ENCODE measurements around the gene TSKS. TPM values are rescaled to one million over a fixed set of nuclear protein-coding genes. Genes with fewer than 3 reads are reported as not detected.

Gene TSKS, protein sequence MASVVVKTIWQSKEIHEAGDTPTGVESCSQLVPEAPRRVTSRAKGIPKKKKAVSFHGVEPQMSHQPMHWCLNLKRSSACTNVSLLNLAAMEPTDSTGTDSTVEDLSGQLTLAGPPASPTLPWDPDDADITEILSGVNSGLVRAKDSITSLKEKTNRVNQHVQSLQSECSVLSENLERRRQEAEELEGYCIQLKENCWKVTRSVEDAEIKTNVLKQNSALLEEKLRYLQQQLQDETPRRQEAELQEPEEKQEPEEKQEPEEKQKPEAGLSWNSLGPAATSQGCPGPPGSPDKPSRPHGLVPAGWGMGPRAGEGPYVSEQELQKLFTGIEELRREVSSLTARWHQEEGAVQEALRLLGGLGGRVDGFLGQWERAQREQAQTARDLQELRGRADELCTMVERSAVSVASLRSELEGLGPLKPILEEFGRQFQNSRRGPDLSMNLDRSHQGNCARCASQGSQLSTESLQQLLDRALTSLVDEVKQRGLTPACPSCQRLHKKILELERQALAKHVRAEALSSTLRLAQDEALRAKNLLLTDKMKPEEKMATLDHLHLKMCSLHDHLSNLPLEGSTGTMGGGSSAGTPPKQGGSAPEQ
- 0.47 and 3.6 TPM in 2 replicates for total RNA-seq

DNA sequence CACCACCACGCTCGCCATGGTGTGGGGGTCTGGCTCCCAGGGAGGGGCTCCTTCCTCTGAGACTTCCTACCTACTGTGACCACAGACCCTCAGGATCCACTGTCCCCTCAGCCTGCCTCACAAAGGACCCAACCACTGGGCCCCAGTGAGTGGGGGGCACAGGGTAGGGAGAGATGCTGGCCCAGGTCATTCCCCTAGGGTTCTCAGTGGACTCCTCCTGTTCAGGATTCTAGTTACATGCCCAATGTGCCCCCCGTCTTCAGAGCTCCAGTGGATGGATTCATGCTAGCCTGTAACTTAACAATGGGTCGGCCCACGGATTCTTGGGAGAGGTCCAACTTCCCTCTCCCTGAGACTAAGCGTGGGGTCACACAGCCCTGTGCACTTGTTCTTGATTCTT is at the start of gene TSKS:
TSS of gene TSKS (minus strand) at position 77 of the 400 bp plus-strand sequence. CDS start at position 18, 59 bp downstream.

DNA sequence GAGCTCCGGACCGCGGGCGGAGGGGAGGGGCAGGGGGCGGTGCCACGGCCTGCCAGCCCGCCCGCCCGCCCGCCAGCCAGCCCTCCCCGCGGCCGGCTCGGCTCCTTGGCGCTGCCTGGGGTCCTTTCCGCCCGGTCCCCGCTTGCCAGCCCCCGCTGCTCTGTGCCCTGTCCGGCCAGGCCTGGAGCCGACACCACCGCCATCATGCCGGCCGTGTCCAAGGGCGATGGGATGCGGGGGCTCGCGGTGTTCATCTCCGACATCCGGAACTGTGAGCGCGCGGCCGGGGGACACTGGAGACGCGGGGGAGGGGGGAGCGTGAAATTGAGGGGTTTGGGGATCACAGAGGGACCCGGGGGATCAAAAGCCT is 3.8 kb upstream of the TSKS start, which contains the start of gene AP2A1:
TSS of gene AP2A1 (plus strand) at position 72 of the 370 bp plus-strand sequence. CDS start at position 205, 133 bp downstream.

DNA sequence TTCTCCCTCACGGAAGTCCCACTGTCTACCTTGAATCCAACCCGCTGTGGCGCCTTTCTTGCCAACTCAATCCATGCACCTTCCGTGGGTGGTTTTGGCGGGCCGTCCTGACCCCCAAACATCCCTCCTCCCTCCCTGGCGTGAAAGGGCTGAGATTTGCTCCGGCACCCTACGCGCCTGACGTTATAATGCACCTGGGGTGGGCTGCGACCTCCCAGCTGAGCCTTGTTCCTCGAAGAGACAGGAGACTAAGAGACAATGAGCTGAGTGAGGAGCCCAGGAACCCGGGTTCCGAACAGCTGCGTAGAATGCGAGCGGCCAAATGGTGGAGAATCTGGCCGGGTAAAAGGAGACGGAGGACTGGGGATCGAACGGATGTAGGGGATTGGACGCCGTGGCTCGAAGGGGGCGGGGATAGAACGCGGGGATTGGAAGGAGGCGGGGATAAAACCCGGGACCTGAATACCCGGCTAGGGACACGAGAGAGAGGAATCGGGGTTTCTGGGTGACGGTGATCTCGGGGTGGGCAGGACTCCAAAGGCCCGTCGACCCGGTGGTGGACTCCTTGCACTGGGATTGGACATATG is 72.4 kb downstream of the TSKS start, which contains the start of gene CPT1C:
TSS of gene CPT1C (plus strand) at position 461 of the 587 bp plus-strand sequence. CDS start 1,137 bp downstream, outside the sequence.

Other genes with a start within 250 kb of the TSKS start
- 161 and 237 TPM in 2 replicates for gene RCN3, start 235.3 kb downstream of the TSKS start, total RNA-seq
- 63.1 and 64.5 TPM in 2 replicates for gene NOSIP, start 182.8 kb downstream of the TSKS start, total RNA-seq
- gene PRRG2, start 182.0 kb downstream of the TSKS start, total RNA-seq, result 0.09 TPM in 1 of 2 replicates, not detected in the other
- gene PRR12, start 172.1 kb downstream of the TSKS start, total RNA-seq, result 6.9 and 8.0 TPM in 2 replicates
- 93.1 and 141 TPM in 2 replicates for gene RRAS, start 123.2 kb downstream of the TSKS start, total RNA-seq
- gene SCAF1, start 121.1 kb downstream of the TSKS start, total RNA-seq, result 31.8 and 47.6 TPM in 2 replicates
- 33.0 and 39.3 TPM in 2 replicates for gene IRF3, start 97.4 kb downstream of the TSKS start, total RNA-seq
- 4.9 and 19.4 TPM in 2 replicates for gene BCL2L12, start 97.4 kb downstream of the TSKS start, total RNA-seq
- gene PRMT1, start 86.0 kb downstream of the TSKS start, total RNA-seq, result 165 and 173 TPM in 2 replicates
- gene ADM5, start 73.7 kb downstream of the TSKS start, total RNA-seq, result 0.12 and 0.26 TPM in 2 replicates
- gene CPT1C, start 72.2 kb downstream of the TSKS start, total RNA-seq, result 11.0 and 14.8 TPM in 2 replicates
- gene AP2A1, start 3.7 kb upstream of the TSKS start, total RNA-seq, result 174 and 177 TPM in 2 replicates
- 12.3 and 24.7 TPM in 2 replicates for gene FUZ, start 50.0 kb upstream of the TSKS start, total RNA-seq
- gene MED25, start 55.0 kb upstream of the TSKS start, total RNA-seq, result 22.5 and 23.3 TPM in 2 replicates
- gene PTOV1, start 87.9 kb upstream of the TSKS start, total RNA-seq, result 93.7 and 94.1 TPM in 2 replicates
- 25.6 and 31.2 TPM in 2 replicates for gene PNKP, start 104.3 kb upstream of the TSKS start, total RNA-seq
- 39.9 and 47.8 TPM in 2 replicates for gene AKT1S1, start 114.0 kb upstream of the TSKS start, total RNA-seq
- gene TBC1D17, start 114.4 kb upstream of the TSKS start, total RNA-seq, result 30.7 and 32.6 TPM in 2 replicates
- not detected in 2 replicates for gene IL4I1, start 133.6 kb upstream of the TSKS start, total RNA-seq
- gene ATF5, start 165.9 kb upstream of the TSKS start, total RNA-seq, result 24.9 and 117 TPM in 2 replicates
- gene NUP62, start 166.2 kb upstream of the TSKS start, total RNA-seq, result 21.2 and 29.9 TPM in 2 replicates
- not detected in 2 replicates for gene SIGLEC11, start 197.9 kb upstream of the TSKS start, total RNA-seq

All from pericardium fibroblast (primary cell).